Parathyroid adenoma (tissue), 2 donors: ENCODE data around the gene NCKAP1.
"Not testable (repeated sequence)": the region's sequence is repeated elsewhere in the genome, so short reads cannot be mapped to it uniquely, and the experiment has no call there.

Experiments used
- H2AFZ ChIP-seq: fragments of 300-600 bp; sonication (generic); one replicate; pipeline ENCODE4 v1.7.0; 2017; ENCODE audit warnings: antibody characterized with exemption, mild to moderate bottlenecking
- H3K27ac ChIP-seq: fragments of 300-600 bp; sonication (generic); one replicate; pipeline ENCODE4 v1.7.0; 2017
- H3K27me3 ChIP-seq: fragments of 300-600 bp; sonication (generic); one replicate; pipeline ENCODE4 v1.7.0; 2017; ENCODE audit warnings: low read length; ENCODE audit not compliant: control insufficient read depth, insufficient read depth
- H3K36me3 ChIP-seq: fragments of 300-600 bp; sonication (generic); one replicate; pipeline ENCODE4 v1.7.0; 2017; ENCODE audit warnings: low read length; ENCODE audit not compliant: control insufficient read depth, insufficient read depth
- H3K4me1 ChIP-seq: fragments of 300-600 bp; sonication (generic); one replicate; pipeline ENCODE4 v1.7.0; 2017; ENCODE audit warnings: control low read depth
- H3K4me2 ChIP-seq: fragments of 300-600 bp; sonication (generic); one replicate; pipeline ENCODE4 v1.7.0; 2017; ENCODE audit warnings: low read length
- H3K4me3 ChIP-seq: fragments of 300-600 bp; sonication (generic); one replicate; pipeline ENCODE4 v1.7.0; 2017; ENCODE audit warnings: low read depth, low read length
- H3K79me2 ChIP-seq: fragments of 300-600 bp; sonication (generic); one replicate; pipeline ENCODE4 v1.7.0; 2017; ENCODE audit warnings: control low read depth
- H3K9ac ChIP-seq: fragments of 300-600 bp; sonication (generic); one replicate; pipeline ENCODE4 v1.7.0; 2017; ENCODE audit warnings: mild to moderate bottlenecking
- H3K9me3 ChIP-seq: fragments of 300-600 bp; sonication (generic); one replicate; pipeline ENCODE4 v1.7.0; 2017; ENCODE audit warnings: low read length; ENCODE audit not compliant: control insufficient read depth
- TF ChIP-seq, protein P1 (sequence below): fragments of 300-600 bp; sonication (generic); IDR thresholded peaks from one replicate; pipeline ENCODE4 v1.7.0; 2017; ENCODE audit warnings: antibody characterized with exemption, mild to moderate bottlenecking
- donor health status: primary hyperparathyroidism.

Gene NCKAP1

DNA sequence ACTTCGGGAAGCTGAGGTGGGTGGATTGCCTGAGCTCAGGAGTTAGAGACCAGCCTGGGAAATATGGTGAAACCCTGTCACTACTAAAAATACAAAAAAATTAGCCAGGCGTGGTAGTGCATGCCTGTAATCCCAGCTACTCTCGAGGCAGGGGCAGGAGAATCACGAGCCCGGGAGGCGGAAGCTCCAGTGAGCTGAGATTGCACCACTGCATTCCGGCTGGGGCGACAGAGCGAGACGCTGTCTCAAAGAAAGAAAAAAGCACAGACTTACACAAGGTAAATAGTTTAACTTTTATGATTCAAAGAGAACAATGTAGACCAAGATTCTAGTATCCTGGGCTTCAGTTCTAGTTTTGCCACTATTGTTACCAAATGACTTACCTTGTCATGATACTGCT, 37.4 kb downstream of the NCKAP1 start:
- no peaks in the 10 kb centered on the region for H3K27me3 ChIP-seq
- peaks cover 3% of the 10 kb centered on the region for H3K4me1 ChIP-seq
- no peak overlapping the region for H3K4me2 ChIP-seq
- H3K79me2 ChIP-seq = peaks cover 13% of the 10 kb centered on the region
- H2AFZ ChIP-seq = no peak overlapping the region
- no peaks in the 10 kb centered on the region for H3K36me3 ChIP-seq
- H3K9ac ChIP-seq = no peak overlapping the region
- no peak overlapping the region for H3K27ac ChIP-seq
- TF ChIP-seq, protein P1, sequence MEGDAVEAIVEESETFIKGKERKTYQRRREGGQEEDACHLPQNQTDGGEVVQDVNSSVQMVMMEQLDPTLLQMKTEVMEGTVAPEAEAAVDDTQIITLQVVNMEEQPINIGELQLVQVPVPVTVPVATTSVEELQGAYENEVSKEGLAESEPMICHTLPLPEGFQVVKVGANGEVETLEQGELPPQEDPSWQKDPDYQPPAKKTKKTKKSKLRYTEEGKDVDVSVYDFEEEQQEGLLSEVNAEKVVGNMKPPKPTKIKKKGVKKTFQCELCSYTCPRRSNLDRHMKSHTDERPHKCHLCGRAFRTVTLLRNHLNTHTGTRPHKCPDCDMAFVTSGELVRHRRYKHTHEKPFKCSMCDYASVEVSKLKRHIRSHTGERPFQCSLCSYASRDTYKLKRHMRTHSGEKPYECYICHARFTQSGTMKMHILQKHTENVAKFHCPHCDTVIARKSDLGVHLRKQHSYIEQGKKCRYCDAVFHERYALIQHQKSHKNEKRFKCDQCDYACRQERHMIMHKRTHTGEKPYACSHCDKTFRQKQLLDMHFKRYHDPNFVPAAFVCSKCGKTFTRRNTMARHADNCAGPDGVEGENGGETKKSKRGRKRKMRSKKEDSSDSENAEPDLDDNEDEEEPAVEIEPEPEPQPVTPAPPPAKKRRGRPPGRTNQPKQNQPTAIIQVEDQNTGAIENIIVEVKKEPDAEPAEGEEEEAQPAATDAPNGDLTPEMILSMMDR = no peak
- H3K9me3 ChIP-seq = no peaks in the 10 kb centered on the region
- no peak overlapping the region for H3K4me3 ChIP-seq

DNA sequence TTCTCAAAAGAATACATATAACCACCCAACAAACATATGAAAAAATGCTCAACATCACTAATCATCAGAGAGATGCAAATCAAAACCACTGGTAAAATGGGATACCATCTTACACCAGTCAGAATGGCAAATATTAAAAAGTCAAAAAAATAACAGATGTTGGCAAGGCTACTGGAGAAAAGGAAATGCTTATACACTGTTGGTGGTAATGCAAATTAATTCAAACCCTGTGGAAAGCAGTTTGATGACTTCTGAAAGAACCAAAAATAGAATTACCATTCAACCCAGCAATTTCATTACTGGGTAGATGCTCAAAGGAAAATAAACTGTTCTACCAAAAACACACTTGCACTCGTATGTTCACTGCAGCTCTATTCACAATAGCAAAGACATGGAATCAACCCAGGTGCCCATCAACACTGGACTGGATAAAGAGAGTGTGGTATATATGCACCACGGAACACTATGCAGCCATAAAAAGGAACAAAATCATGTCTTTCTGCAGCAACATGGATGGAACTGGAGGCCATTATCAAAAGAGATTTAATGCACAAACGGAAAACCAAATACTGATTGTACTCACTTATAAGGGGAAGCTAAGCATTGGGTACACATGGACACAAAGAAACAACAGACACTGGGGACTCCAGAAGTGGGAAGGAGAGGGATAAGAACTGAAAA, 38.8 kb downstream of the NCKAP1 start:
- Histone ChIP-seq H3K4me3 (no peak overlapping the region), H3K27me3 (no peaks in the 10 kb centered on the region), H3K4me1 (no peaks in the 10 kb centered on the region), H2AFZ (no peak overlapping the region), H3K36me3 (no peaks in the 10 kb centered on the region), H3K27ac (no peak overlapping the region), H3K9ac (no peak overlapping the region), H3K9me3 (no peaks in the 10 kb centered on the region), H3K79me2 (peaks cover 6% of the 10 kb centered on the region), H3K4me2 (no peak overlapping the region)
- TF ChIP-seq, protein P1 = no peak

DNA sequence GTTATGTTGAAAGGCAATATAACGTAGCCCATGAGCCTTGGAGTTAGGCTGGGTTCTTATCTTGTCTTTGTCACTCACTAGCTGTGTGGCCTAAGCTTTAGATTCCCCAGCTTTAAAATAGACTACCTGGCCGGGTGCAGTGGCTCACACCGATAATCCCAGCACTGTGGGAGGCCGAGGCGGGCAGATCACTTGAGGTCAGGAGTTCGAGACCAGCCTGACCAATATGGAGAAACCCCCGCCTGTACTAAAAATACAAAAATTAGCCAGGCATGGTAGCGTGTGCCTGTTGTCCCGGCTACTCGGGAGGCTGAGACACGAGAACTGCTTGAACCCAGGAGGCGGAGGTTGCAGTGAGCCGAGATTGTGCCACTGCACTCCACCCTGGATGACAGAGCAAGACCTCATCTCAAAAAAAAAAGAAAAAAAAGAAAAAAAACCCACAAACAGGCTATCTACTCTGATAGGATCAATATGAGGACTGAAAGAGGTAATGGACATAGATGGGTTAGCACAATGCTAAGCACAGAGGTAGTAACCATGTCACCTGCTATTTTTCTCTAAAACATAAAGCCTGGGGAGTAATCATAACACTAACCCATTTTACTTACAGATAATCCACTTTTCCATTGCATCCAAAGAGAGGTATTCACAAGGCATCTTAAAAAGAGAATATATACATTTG, 43.9 kb downstream of the NCKAP1 start:
- Histone ChIP-seq H3K27ac (no peak overlapping the region), H3K9ac (no peak overlapping the region), H3K79me2 (peaks cover 4% of the 10 kb centered on the region), H3K36me3 (no peaks in the 10 kb centered on the region), H3K27me3 (no peaks in the 10 kb centered on the region), H3K4me3 (no peak overlapping the region), H2AFZ (no peak overlapping the region), H3K9me3 (no peaks in the 10 kb centered on the region), H3K4me2 (no peak overlapping the region), H3K4me1 (no peaks in the 10 kb centered on the region)
- TF ChIP-seq, protein P1 = no peak

DNA sequence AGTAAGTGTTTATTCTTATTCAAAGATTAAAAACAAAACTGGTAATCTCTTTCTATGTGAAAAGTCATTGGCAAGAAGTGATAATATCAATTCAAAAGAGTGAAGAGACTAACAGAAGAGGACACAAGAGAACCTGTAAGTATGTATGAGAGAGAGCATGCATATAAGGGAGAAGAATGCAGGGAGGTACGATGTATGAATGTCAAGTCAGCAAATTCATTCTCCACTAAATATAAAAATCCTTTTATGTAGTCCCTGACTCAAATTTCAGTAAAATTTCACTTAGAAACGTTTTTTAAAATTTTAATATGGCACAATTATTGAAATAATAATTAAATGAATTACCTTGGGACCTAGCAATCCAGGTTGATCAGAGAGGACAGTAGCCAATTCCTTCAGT, 55.3 kb downstream of the NCKAP1 start:
- TF ChIP-seq, protein P1 = no peak
- H3K4me3 ChIP-seq = no peak overlapping the region
- no peaks in the 10 kb centered on the region for H3K79me2 ChIP-seq
- H3K27ac ChIP-seq = no peak overlapping the region
- no peak overlapping the region for H3K4me2 ChIP-seq
- no peaks in the 10 kb centered on the region for H3K27me3 ChIP-seq
- no peaks in the 10 kb centered on the region for H3K4me1 ChIP-seq
- no peak overlapping the region for H3K9ac ChIP-seq
- H2AFZ ChIP-seq = no peak overlapping the region
- no peaks in the 10 kb centered on the region for H3K36me3 ChIP-seq
- no peaks in the 10 kb centered on the region for H3K9me3 ChIP-seq

DNA sequence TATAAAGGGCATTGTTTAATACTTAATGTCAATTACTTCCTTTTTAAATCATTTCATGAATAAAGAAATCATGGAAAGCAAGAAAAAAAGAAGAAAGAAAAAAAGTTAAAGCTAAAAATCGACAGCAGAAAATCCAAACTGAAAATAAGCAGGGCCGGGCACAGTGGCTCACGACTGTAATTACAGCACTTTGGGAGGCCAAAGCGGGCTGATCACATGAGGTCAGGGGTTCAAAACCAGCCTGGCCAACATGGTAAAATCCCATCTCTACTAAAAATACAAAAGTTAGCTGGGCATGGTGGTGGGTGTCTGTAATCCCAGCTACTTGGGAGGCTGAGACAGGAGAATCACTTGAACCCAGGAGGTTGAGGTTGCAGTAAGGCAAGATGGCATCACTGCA, 56.8 kb downstream of the NCKAP1 start:
- not testable (repeated sequence) for H2AFZ ChIP-seq, H3K4me3 ChIP-seq, H3K4me1 ChIP-seq, H3K27ac ChIP-seq, H3K79me2 ChIP-seq, H3K9me3 ChIP-seq, H3K36me3 ChIP-seq, H3K4me2 ChIP-seq, H3K27me3 ChIP-seq, H3K9ac ChIP-seq
